Activated CD8-positive, alpha-beta T cell treated with anti-CD3 and anti-CD28 coated beads for 36 hours (primary cell): ENCODE measurements around the gene TTC5. TPM values are rescaled to one million over a fixed set of nuclear protein-coding genes. Genes with fewer than 3 reads are reported as not detected.
"Not testable (repeated sequence)": the region's sequence is repeated elsewhere in the genome, so short reads cannot be mapped to it uniquely, and the experiment has no call there.

Source experiments
- ATAC-seq: fragments of 200-7000 bp; cut with Tn5 transposase; one replicate; pipeline ENCODE4 v1.10.0; 2021; ENCODE audit warnings: mild to moderate bottlenecking, moderate library complexity
- CTCF ChIA-PET: fragments of 350-600 bp; sonication (Branson Sonifier 250); formaldehyde crosslinking; loops from one replicate; lab custom pipeline; 2021; ENCODE audit warnings: antibody characterized with exemption; lab: Charles Lee
- POLR2A ChIA-PET: fragments of 350-600 bp; sonication (Branson Sonifier 250); formaldehyde crosslinking; loops from one replicate; lab custom pipeline; 2021; ENCODE audit warnings: antibody characterized with exemption; lab: Charles Lee
- DNase-seq: peaks from one replicate; pipeline ENCODE4 v3.0.0-alpha.2; 2020
- H3K27ac Mint-ChIP-seq: one replicate; pipeline ENCODE4 v1.8.0; 2021; ENCODE audit warnings: mild to moderate bottlenecking, mixed read lengths
- H3K27me3 Mint-ChIP-seq: one replicate; pipeline ENCODE4 v1.8.0; 2021; ENCODE audit warnings: mixed read lengths
- H3K36me3 Mint-ChIP-seq: one replicate; pipeline ENCODE4 v1.8.0; 2021; ENCODE audit warnings: low read depth, mixed read lengths
- H3K4me1 Mint-ChIP-seq: one replicate; pipeline ENCODE4 v1.8.0; 2021; ENCODE audit warnings: low read depth, mixed read lengths
- H3K4me3 Mint-ChIP-seq: one replicate; pipeline ENCODE4 v1.8.0; 2021; ENCODE audit warnings: mild to moderate bottlenecking, moderate library complexity, mixed read lengths
- H3K9me3 Mint-ChIP-seq: one replicate; pipeline ENCODE4 v1.8.0; 2021; ENCODE audit warnings: mixed read lengths
- CTCF ChIP-seq: fragments of 200-600 bp; IDR thresholded peaks from one replicate; pipeline ENCODE4 v1.8.0; 2022; ENCODE audit warnings: antibody characterized with exemption, mild to moderate bottlenecking
- intact Hi-C: fragments of 100-400 bp; cut with micrococcal nuclease; formaldehyde crosslinking; loops from one replicate; pipeline ENCODE4 v1.10.0; 2022
- total RNA-seq, 2 experiments: library from RNA; stranded (reverse); gene quantifications; one replicate each; pipeline ENCODE4 v1.2.3, GENCODE V29; 2021

TTC5 gene
- total RNA-seq, 2 experiments from 2014 or later, result 20.6 to 20.8 TPM

GRCh38 chr14:20277409-20277808, 28.3 kb downstream of the TTC5 start:
- H3K4me1 Mint-ChIP-seq, result peaks cover 20% of the 10 kb centered on the region
- no peaks in the 10 kb centered on the region for H3K27me3 Mint-ChIP-seq
- POLR2A ChIA-PET, result no interaction called here
- peaks cover 58% of the 10 kb centered on the region for H3K36me3 Mint-ChIP-seq
- H3K9me3 Mint-ChIP-seq, result peaks cover 26% of the 10 kb centered on the region
- DNase-seq (no peak), ATAC-seq (no peak)
- CTCF ChIA-PET, result no interaction called here
- TF ChIP-seq CTCF, result no peak
- no peak overlapping the region for H3K4me3 Mint-ChIP-seq
- intact Hi-C loops, result no loop called here
- H3K27ac Mint-ChIP-seq, result no peak overlapping the region

GRCh38 chr14:20274062-20274461, 31.7 kb downstream of the TTC5 start:
- ChIA-PET POLR2A (no interaction called here), CTCF (no interaction called here)
- Mint-ChIP-seq H3K9me3 (peaks cover 34% of the 10 kb centered on the region), H3K4me3 (no peak overlapping the region), H3K36me3 (peaks cover 42% of the 10 kb centered on the region), H3K27ac (no peak overlapping the region), H3K27me3 (no peaks in the 10 kb centered on the region), H3K4me1 (peaks cover 7% of the 10 kb centered on the region)
- DNase-seq (no peak), ATAC-seq (no peak)
- TF ChIP-seq CTCF, result no peak
- intact Hi-C loops, result no loop called here

GRCh38 chr14:20264361-20264760, 41.4 kb downstream of the TTC5 start:
- ATAC-seq, POLR2A ChIA-PET, intact Hi-C loops, H3K4me1 Mint-ChIP-seq, CTCF ChIA-PET, H3K36me3 Mint-ChIP-seq, H3K9me3 Mint-ChIP-seq, DNase-seq, H3K27me3 Mint-ChIP-seq, H3K4me3 Mint-ChIP-seq, H3K27ac Mint-ChIP-seq: not testable (repeated sequence)

- Mint-ChIP-seq H3K36me3 (no peaks in the 10 kb centered on the region), H3K4me3 (no peak overlapping the region), H3K27me3 (no peaks in the 10 kb centered on the region), H3K9me3 (no peaks in the 10 kb centered on the region), H3K4me1 (no peaks in the 10 kb centered on the region), H3K27ac (no peak overlapping the region)
- intact Hi-C loops, result no loop called here
- TF ChIP-seq CTCF, result no peak
- no peak for ATAC-seq
- CTCF ChIA-PET, result no interaction called here
- POLR2A ChIA-PET, result no interaction called here
- no peak for DNase-seq
Observed at GRCh38 chr14:20262642-20263128, 43.1 kb downstream of the TTC5 start.

GRCh38 chr14:20247646-20248246, 58.0 kb downstream of the TTC5 start:
- Mint-ChIP-seq H3K4me3 (no peak overlapping the region), H3K27ac (no peak overlapping the region), H3K27me3 (no peaks in the 10 kb centered on the region), H3K9me3 (peaks cover 6% of the 10 kb centered on the region), H3K4me1 (no peaks in the 10 kb centered on the region), H3K36me3 (peaks cover 3% of the 10 kb centered on the region)
- POLR2A ChIA-PET, result no interaction called here
- ATAC-seq, result no peak
- TF ChIP-seq CTCF, result no peak
- CTCF ChIA-PET, result interaction anchor here (0.6 to 0.7 kb wide), 2 partner anchors 9 to 18 kb away, joined by 3 read pairs; no protein-coding TSS in a partner anchor
- no peak for DNase-seq
- intact Hi-C loops, result no loop called here

Other genes with a start within 250 kb of the TTC5 start
- gene OR4L1, start 245.9 kb downstream of the TTC5 start, total RNA-seq, result not detected
- gene OR4K17, start 195.2 kb downstream of the TTC5 start, total RNA-seq, result not detected
- not detected for gene OR4N5, start 167.1 kb downstream of the TTC5 start, total RNA-seq
- gene OR11G2, start 115.1 kb downstream of the TTC5 start, total RNA-seq, result not detected
- not detected for gene OR11H6, start 82.2 kb downstream of the TTC5 start, total RNA-seq
- not detected for gene OR11H7, start 77.0 kb downstream of the TTC5 start, total RNA-seq
- gene OR11H4, start 66.7 kb downstream of the TTC5 start, total RNA-seq, result not detected
- gene CCNB1IP1, start 27.3 kb upstream of the TTC5 start, total RNA-seq, result 10 to 100 TPM; 79.0 to 82.7 TPM
- 10 to 100 TPM; 45.7 to 46.5 TPM for gene PARP2, start 37.7 kb upstream of the TTC5 start, total RNA-seq
- gene TEP1, start 107.5 kb upstream of the TTC5 start, total RNA-seq, result 10 to 100 TPM; 22.8 to 25.3 TPM
- under 1 TPM; 0.54 to 0.59 TPM for gene KLHL33, start 130.2 kb upstream of the TTC5 start, total RNA-seq
- 10 to 100 TPM; 39.5 to 40.7 TPM for gene OSGEP, start 148.9 kb upstream of the TTC5 start, total RNA-seq
- gene APEX1, start 149.3 kb upstream of the TTC5 start, total RNA-seq, result 100 to 1,000 TPM; 196 to 211 TPM
- 10 to 100 TPM; 21.0 to 27.3 TPM for gene PIP4P1, start 155.5 kb upstream of the TTC5 start, total RNA-seq
- 100 to 1,000 TPM; 176 to 183 TPM for gene PNP, start 163.5 kb upstream of the TTC5 start, total RNA-seq
- under 1 TPM in 1 of 2 experiments, not detected in 1; 0.23 TPM for gene RNASE10, start 199.6 kb upstream of the TTC5 start, total RNA-seq